Mesenchymal stem cell (in vitro differentiated cells and primary cell): ENCODE results near the gene KRTAP10-7. TPM values are rescaled to one million over a fixed set of nuclear protein-coding genes. Genes with fewer than 3 reads are reported as not detected.
"Not testable (repeated sequence)": the region's sequence is repeated elsewhere in the genome, so short reads cannot be mapped to it uniquely, and the experiment has no call there.

Experiments used
- DNase-seq: peaks from one replicate; pipeline ENCODE4 v3.0.0-alpha.2; 2013
- H2AFZ ChIP-seq: one replicate; pipeline ENCODE4 v1.6.1; 2013; ENCODE audit warnings: low read depth, mild to moderate bottlenecking, control low read depth, inconsistent platforms, low read length, moderate library complexity
- H2AK5ac ChIP-seq: 2 replicates; pipeline ENCODE4 v1.6.1; 2013; ENCODE audit warnings: low read length, moderate library complexity, mild to moderate bottlenecking, inconsistent platforms; ENCODE audit not compliant: severe bottlenecking
- H2BK120ac ChIP-seq: one replicate; pipeline ENCODE4 v1.6.1; 2013; ENCODE audit warnings: low read depth, mild to moderate bottlenecking, inconsistent platforms, low read length, moderate library complexity
- H2BK12ac ChIP-seq, 2 experiments: one replicate each; pipeline ENCODE4 v1.6.1; 2013; ENCODE audit warnings: inconsistent platforms in 2 of 2, low read length in 2 of 2, mild to moderate bottlenecking in 2 of 2, moderate library complexity in 2 of 2, control low read depth in 1 of 2
- H2BK15ac ChIP-seq: one replicate; pipeline ENCODE4 v1.6.1; 2013; ENCODE audit warnings: mild to moderate bottlenecking, low read depth, inconsistent platforms; ENCODE audit not compliant: poor library complexity, severe bottlenecking
- H2BK5ac ChIP-seq: 2 replicates; pipeline ENCODE4 v1.6.1; 2013; ENCODE audit warnings: low read depth, mild to moderate bottlenecking, low read length, control low read depth, inconsistent platforms; ENCODE audit not compliant: poor library complexity, severe bottlenecking
- H3K14ac ChIP-seq, 2 experiments: one replicate each; pipeline ENCODE4 v1.6.1; 2013; ENCODE audit warnings: inconsistent platforms in 2 of 2, low read length in 2 of 2, control low read depth in 1 of 2, mild to moderate bottlenecking in 1 of 2, moderate library complexity in 1 of 2
- H3K18ac ChIP-seq, 2 experiments: one replicate each; pipeline ENCODE4 v1.6.1; 2013; ENCODE audit warnings: inconsistent platforms in 2 of 2, low read length in 2 of 2, control low read depth in 1 of 2, low read depth in 1 of 2, mild to moderate bottlenecking in 1 of 2
- H3K23ac ChIP-seq, 2 experiments: one replicate each; pipeline ENCODE4 v1.6.1; 2013; ENCODE audit warnings: inconsistent platforms in 2 of 2, low read length in 2 of 2, mild to moderate bottlenecking in 2 of 2, moderate library complexity in 2 of 2, control low read depth in 1 of 2
- H3K27ac ChIP-seq: 2 replicates; pipeline ENCODE4 v1.5.1; 2013; ENCODE audit warnings: mild to moderate bottlenecking, moderate library complexity, low read length, control low read depth, inconsistent platforms; ENCODE audit not compliant: poor library complexity, severe bottlenecking
- H3K27me3 ChIP-seq, 2 experiments: 2 replicates each; pipeline versions ENCODE4 v1.6.1 to v1.7.0; 2013; ENCODE audit warnings: low read length in 2 of 2, mild to moderate bottlenecking in 2 of 2, moderate library complexity in 2 of 2, control low read depth in 1 of 2, inconsistent platforms in 1 of 2; ENCODE audit not compliant: control insufficient read depth in 1 of 2, insufficient read depth in 1 of 2
- H3K36me3 ChIP-seq, 2 experiments: 2 replicates each; pipeline versions ENCODE4 v1.6.1 to v1.7.0; 2013; ENCODE audit warnings: low read length in 2 of 2, control low read depth in 1 of 2, inconsistent platforms in 1 of 2, low read depth in 1 of 2, mild to moderate bottlenecking in 1 of 2; ENCODE audit not compliant: insufficient read depth in 2 of 2, control insufficient read depth in 1 of 2
- H3K4ac ChIP-seq, 2 experiments: one replicate each; pipeline ENCODE4 v1.6.1; 2013; ENCODE audit warnings: inconsistent platforms in 2 of 2, low read length in 2 of 2, mild to moderate bottlenecking in 2 of 2, moderate library complexity in 2 of 2, control low read depth in 1 of 2, low read depth in 1 of 2
- H3K4me1 ChIP-seq: 2 replicates; pipeline ENCODE4 v1.6.1; 2013; ENCODE audit warnings: low read depth, low read length, control low read depth; ENCODE audit not compliant: control insufficient read depth, insufficient read depth
- H3K4me2 ChIP-seq: 2 replicates; pipeline ENCODE4 v1.6.1; 2013; ENCODE audit warnings: low read length, mild to moderate bottlenecking, inconsistent platforms; ENCODE audit not compliant: poor library complexity, severe bottlenecking
- H3K4me3 ChIP-seq, 2 experiments: 2 replicates each; pipeline versions ENCODE4 v1.5.1 to v1.7.0; 2013; ENCODE audit warnings: low read length in 2 of 2, mild to moderate bottlenecking in 2 of 2, control low read depth in 1 of 2, low read depth in 1 of 2; ENCODE audit not compliant: insufficient read depth in 1 of 2
- H3K79me1 ChIP-seq: replicated peaks from 2 replicates; pipeline ENCODE4 v1.6.1; 2013; ENCODE audit warnings: mild to moderate bottlenecking, control low read depth, low read length, inconsistent platforms; ENCODE audit not compliant: poor library complexity, severe bottlenecking
- H3K9ac ChIP-seq: 2 replicates; pipeline ENCODE4 v1.7.0; 2013; ENCODE audit warnings: mild to moderate bottlenecking, low read length, moderate library complexity
- H3K9me3 ChIP-seq: 2 replicates; pipeline ENCODE4 v1.7.0; 2013; ENCODE audit warnings: mild to moderate bottlenecking, low read length; ENCODE audit not compliant: control insufficient read depth
- H4K8ac ChIP-seq: one replicate; pipeline ENCODE4 v1.6.1; 2013; ENCODE audit warnings: inconsistent platforms, mild to moderate bottlenecking, low read length, moderate library complexity
- H4K91ac ChIP-seq: one replicate; pipeline ENCODE4 v1.6.1; 2013; ENCODE audit warnings: mild to moderate bottlenecking, low read length, inconsistent platforms
- WGBS: methylation state at CpG from one replicate; pipeline ENCODE4 v1.1.7; 2013; ENCODE audit warnings: mixed read lengths; 5-methylcytosine and 5-hydroxymethylcytosine counted together
- polyA plus RNA-seq, 2 experiments: library from polyadenylated mRNA; stranded (reverse); fragments of 200-250 nt; gene quantifications; one replicate each; pipeline ENCODE4 v1.2.3, GENCODE V29; 2013

KRTAP10-7 gene
- not detected for polyA plus RNA-seq (2013, experiment 1 of 2)
- polyA plus RNA-seq (2013, experiment 2 of 2) = not detected

DNA sequence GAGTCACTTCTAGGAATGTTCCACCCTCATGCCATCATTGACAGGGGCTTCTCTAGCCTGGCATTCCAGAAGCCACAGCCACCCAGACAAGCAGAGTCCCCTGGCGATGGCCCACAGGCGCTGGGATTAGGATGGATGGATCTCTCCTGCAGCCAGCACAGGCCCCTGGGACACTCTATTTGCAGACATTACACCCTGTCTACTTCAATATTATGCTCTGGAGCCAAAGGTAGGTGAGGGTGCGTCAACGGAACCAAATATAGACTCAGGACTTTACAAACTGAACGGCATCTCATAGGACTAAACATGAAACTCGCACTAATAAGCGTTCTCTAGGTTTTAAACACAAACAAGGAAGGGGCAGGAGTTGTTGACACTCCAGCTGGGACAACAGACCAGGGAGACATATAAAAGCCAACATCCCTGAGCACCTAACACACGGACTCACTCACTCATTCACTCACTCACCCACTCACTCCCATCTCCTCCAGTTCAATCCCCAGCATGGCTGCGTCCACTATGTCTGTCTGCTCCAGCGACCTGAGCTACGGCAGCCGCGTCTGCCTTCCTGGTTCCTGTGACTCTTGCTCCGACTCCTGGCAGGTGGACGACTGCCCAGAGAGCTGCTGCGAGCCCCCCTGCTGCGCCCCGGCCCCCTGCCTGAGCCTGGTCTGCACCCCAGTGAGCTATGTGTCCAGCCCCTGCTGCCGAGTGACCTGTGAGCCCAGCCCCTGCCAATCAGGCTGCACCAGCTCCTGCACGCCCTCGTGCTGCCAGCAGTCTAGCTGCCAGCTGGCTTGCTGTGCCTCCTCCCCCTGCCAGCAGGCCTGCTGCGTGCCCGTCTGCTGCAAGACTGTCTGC is at the start of gene KRTAP10-7:
TSS of gene KRTAP10-7 (plus strand) at position 480 of the 861 bp plus-strand sequence. CDS start at position 505, 25 bp downstream.
- not testable (repeated sequence) for H3K4ac ChIP-seq, H3K36me3 ChIP-seq, H2BK5ac ChIP-seq, H3K14ac ChIP-seq, H4K91ac ChIP-seq, H2BK12ac ChIP-seq, H3K18ac ChIP-seq, H3K4me2 ChIP-seq, H2AK5ac ChIP-seq, H3K23ac ChIP-seq, H2BK120ac ChIP-seq, H3K4me3 ChIP-seq, H2AFZ ChIP-seq, H3K9ac ChIP-seq, DNase-seq, H3K27ac ChIP-seq, H4K8ac ChIP-seq, H2BK15ac ChIP-seq, H3K9me3 ChIP-seq, H3K79me1 ChIP-seq, H3K4me1 ChIP-seq
- WGBS = 83% methylated on average over 20 of the region's 23 CpGs
- peaks cover 3 to 28% of the 10 kb centered on the region in 2 experiments for H3K27me3 ChIP-seq

DNA sequence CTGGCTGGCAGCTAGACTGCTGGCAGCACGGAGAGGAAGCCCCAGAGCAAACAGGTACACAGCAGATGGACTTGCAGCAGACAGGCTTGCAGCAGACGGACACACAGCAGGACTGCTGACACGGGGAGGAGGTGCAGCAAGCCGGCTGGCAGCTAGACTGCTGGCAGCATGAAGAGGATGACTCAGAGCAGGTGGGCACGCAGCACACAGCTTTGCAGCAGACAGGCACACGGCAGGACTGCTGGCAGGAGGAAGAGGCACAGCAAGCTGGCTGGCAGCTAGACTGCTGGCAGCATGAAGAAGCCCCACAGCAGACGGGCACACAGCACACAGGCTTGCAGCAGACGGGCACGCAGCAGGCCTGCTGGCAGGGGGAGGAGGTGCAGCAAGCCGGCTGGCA is 49.6 kb upstream of the KRTAP10-7 start:
- H3K9me3 ChIP-seq = peaks cover 10% of the 10 kb centered on the region
- 73% methylated on average over 10 of the region's 10 CpGs for WGBS
- H4K8ac ChIP-seq = no peak overlapping the region
- no peak overlapping the region for H3K23ac ChIP-seq
- no peak overlapping the region for H3K4me2 ChIP-seq
- no peak overlapping the region for H2BK120ac ChIP-seq
- H3K27ac ChIP-seq = no peak overlapping the region
- H2BK15ac ChIP-seq = no peak overlapping the region
- no peak overlapping the region for H3K4me3 ChIP-seq
- H2BK5ac ChIP-seq = no peak overlapping the region
- no peak overlapping the region for H2BK12ac ChIP-seq
- H3K18ac ChIP-seq = no peak overlapping the region
- no peak overlapping the region for H4K91ac ChIP-seq
- DNase-seq = no peak
- no peaks in the 10 kb centered on the region for H3K36me3 ChIP-seq
- no peak overlapping the region for H2AFZ ChIP-seq
- no peak overlapping the region for H3K14ac ChIP-seq
- H2AK5ac ChIP-seq = no peak overlapping the region
- peaks cover 19 to 51% of the 10 kb centered on the region in 2 experiments for H3K27me3 ChIP-seq
- no peaks in the 10 kb centered on the region for H3K79me1 ChIP-seq
- H3K4ac ChIP-seq = no peak overlapping the region
- no peaks in the 10 kb centered on the region for H3K4me1 ChIP-seq
- no peak overlapping the region for H3K9ac ChIP-seq

- Histone ChIP-seq H3K27ac (no peak within 1 kb of the TSS), H3K23ac (no peak within 1 kb of the TSS), H2AFZ (no peak within 1 kb of the TSS), H4K91ac (no peak within 1 kb of the TSS), H3K79me1 (no peaks in the 10 kb centered on the region), H2AK5ac (no peak within 1 kb of the TSS), H2BK12ac (no peak within 1 kb of the TSS), H3K4me3 (no peak within 1 kb of the TSS), H4K8ac (no peak within 1 kb of the TSS), H3K4me1 (no peaks in the 10 kb centered on the region), H3K14ac (no peak within 1 kb of the TSS), H3K4me2 (no peak within 1 kb of the TSS), H3K36me3 (no peaks in the 10 kb centered on the region), H2BK5ac (no peak within 1 kb of the TSS), H3K4ac (no peak within 1 kb of the TSS), H2BK15ac (no peak within 1 kb of the TSS), H2BK120ac (no peak within 1 kb of the TSS), H3K27me3 (peaks cover 19 to 51% of the 10 kb centered on the region in 2 experiments), H3K9me3 (peaks cover 10% of the 10 kb centered on the region), H3K18ac (no peak within 1 kb of the TSS), H3K9ac (no peak within 1 kb of the TSS)
- 75% methylated on average over 17 of the region's 17 CpGs for WGBS
- DNase-seq = no peak
Observed at GRCh38 chr21:44551340-44551961, 48.9 kb upstream of the KRTAP10-7 start, which contains the start of gene KRTAP10-2. TSS of gene KRTAP10-2 (minus strand) at chr21:44551505. CDS start at chr21:44551458, 47 bp downstream.

DNA sequence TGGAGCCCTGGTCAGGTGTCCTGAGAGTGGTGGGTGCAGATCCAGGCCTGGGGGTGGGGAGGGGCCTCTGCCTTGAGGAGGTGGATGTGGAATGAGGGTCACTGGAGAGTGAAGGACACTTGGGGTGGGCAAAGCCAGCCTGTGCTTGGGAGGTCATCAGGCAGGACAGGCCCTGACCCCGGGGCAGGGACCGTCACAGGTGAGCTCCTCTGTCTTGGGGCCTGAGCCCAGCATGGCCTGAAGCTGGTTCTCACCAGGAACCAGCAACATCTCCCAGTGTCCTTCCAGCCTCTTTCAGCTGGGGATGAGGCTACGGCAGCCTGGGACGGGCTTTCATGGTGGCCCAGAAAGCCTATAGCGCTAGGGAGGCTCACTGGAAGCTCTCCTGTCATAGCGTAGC is 48.3 kb upstream of the KRTAP10-7 start:
- Histone ChIP-seq H3K18ac (no peak overlapping the region), H3K4me1 (no peaks in the 10 kb centered on the region), H2AK5ac (no peak overlapping the region), H4K8ac (no peak overlapping the region), H3K4me3 (no peak overlapping the region), H3K27me3 (peaks cover 21 to 58% of the 10 kb centered on the region in 2 experiments), H3K27ac (no peak overlapping the region), H4K91ac (no peak overlapping the region), H3K14ac (no peak overlapping the region), H3K4me2 (no peak overlapping the region), H2BK120ac (no peak overlapping the region), H3K23ac (no peak overlapping the region), H3K36me3 (no peaks in the 10 kb centered on the region), H3K9me3 (peaks cover 8% of the 10 kb centered on the region), H2BK12ac (no peak overlapping the region), H2AFZ (no peak overlapping the region), H3K79me1 (no peaks in the 10 kb centered on the region), H2BK15ac (no peak overlapping the region), H3K4ac (no peak overlapping the region), H3K9ac (no peak overlapping the region), H2BK5ac (no peak overlapping the region)
- no peak for DNase-seq
- 76% methylated on average over 6 of the region's 6 CpGs for WGBS
